ENCODE results near the gene FGD2.

GRCh38 chr6:37061157-37061804, 55.8 kb downstream of the FGD2 start:
- TF ChIP-seq CTCF (conservative IDR thresholded peaks at IDR 0.05 in 1 of 2, IDR thresholded peaks at IDR 0.05 in 1 of 2; ENCODE audit: extremely low read depth in 1 of 2, insufficient read depth in 1 of 2, low read depth in 1 of 2, low read length in 2 of 2) = no peak
- TF ChIP-seq EZH2 (IDR thresholded peaks at IDR 0.05; ENCODE audit: borderline replicate concordance, low read length) = no peak

All from mammary epithelial cell (primary cell).